K562 (cell line): ENCODE data around the gene SARS1. TPM values are rescaled to one million over a fixed set of nuclear protein-coding genes. Genes with fewer than 3 reads are reported as not detected.

Source experiments
- ARNT ChIP-seq, 2 experiments: fragments of 450-650 bp; IDR thresholded peaks; 2 replicates each; pipeline ENCODE4 v1.6.1; 2016; ENCODE audit warnings: mild to moderate bottlenecking in 1 of 2
- BCLAF1 ChIP-seq, 2 experiments: fragments of 450-650 bp in 1 of 2; IDR thresholded peaks; 2 replicates each; pipeline ENCODE4 v1.6.1; 2011 to 2017; ENCODE audit warnings: low read depth in 2 of 2, antibody characterized with exemption in 1 of 2, borderline replicate concordance in 1 of 2, low read length in 1 of 2, mild to moderate bottlenecking in 1 of 2, mixed read lengths in 1 of 2; ENCODE audit not compliant: control insufficient read depth in 1 of 2
- ETV6 ChIP-seq, 3 experiments: fragments of 150-350 bp in 1 of 3; sonication (generic) in 1 of 3; formaldehyde crosslinking in 1 of 3; IDR thresholded peaks; 2 replicates each; pipeline versions ENCODE4 v1.6.1 to v1.8.0; 2014 to 2022; ENCODE audit warnings: borderline replicate concordance in 2 of 3, low read depth in 2 of 3, antibody characterized with exemption in 1 of 3, low read length in 1 of 3, mild to moderate bottlenecking in 1 of 3, missing genetic modification reagents in 1 of 3
- FOS ChIP-seq: IDR thresholded peaks from 3 replicates; pipeline ENCODE4 v1.6.1; 2011; ENCODE audit not compliant: insufficient read length; ENCODE audit errors: extremely low read depth
- JUND ChIP-seq, 2 experiments: IDR thresholded peaks; 2 replicates in 1 of 2; 3 replicates in 1 of 2; pipeline ENCODE4 v1.6.1; 2011; ENCODE audit warnings: borderline replicate concordance in 2 of 2, low read depth in 2 of 2, low read length in 2 of 2, improper control_type of control experiment in 1 of 2, missing biosample characterization in 1 of 2, missing genetic modification characterization in 1 of 2, missing genetic modification reagents in 1 of 2
- PCBP1 ChIP-seq: fragments of 200-400 bp; formaldehyde crosslinking; IDR thresholded peaks from 2 replicates; pipeline ENCODE4 v1.6.1; 2018; ENCODE audit warnings: mild to moderate bottlenecking, low read depth, low read length; ENCODE audit not compliant: poor library complexity, severe bottlenecking
- PHF20 ChIP-seq: fragments of 450-650 bp; IDR thresholded peaks from 2 replicates; pipeline ENCODE4 v1.6.1; 2018; ENCODE audit not compliant: partially characterized antibody
- STAT6 ChIP-seq: sonication (generic); formaldehyde crosslinking; IDR thresholded peaks from 2 replicates; pipeline ENCODE4 v1.8.1; 2023; ENCODE audit warnings: mild to moderate bottlenecking, missing genetic modification reagents
- ZNF224 ChIP-seq: sonication (generic); formaldehyde crosslinking; IDR thresholded peaks from 2 replicates; pipeline ENCODE4 v1.8.0; 2022; ENCODE audit warnings: mild to moderate bottlenecking, missing genetic modification reagents
- polyA plus RNA-seq, 8 experiments: library from polyadenylated mRNA; depleted of rRNA in 4 of 8; stranded (reverse) in 5 of 8; unstranded in 3 of 8; fragments of >200 nt; fragmentation: Nextera tagmentation in 2 of 8; fragmentation: Illumina TruSeq in 1 of 8; extraction: Ambion mirVana in 2 of 8; extraction: Trizol in 1 of 8; gene quantifications; 2 replicates each; pipeline versions ENCODE4 v1.2.1 to v1.2.3, GENCODE V29; 2011 to 2014; ENCODE audit warnings: inconsistent platforms in 1 of 8, missing spikeins in 1 of 8
- total RNA-seq, 7 experiments: library from RNA; depleted of rRNA in 6 of 7; stranded (reverse); fragments of >200 nt in 6 of 7; fragmentation: Illumina TruSeq in 2 of 7; extraction: Trizol in 2 of 7; gene quantifications; 2 replicates each; pipeline versions ENCODE4 v1.2.1 to v1.2.3, GENCODE V29; 2011 to 2021; ENCODE audit warnings: low replicate concordance in 1 of 7
- TF ChIP-seq, protein P1 (sequence below): fragments of 450-650 bp; IDR thresholded peaks from 2 replicates; pipeline ENCODE4 v1.6.1; 2016; ENCODE audit warnings: low read depth, mild to moderate bottlenecking, moderate library complexity
- TF ChIP-seq, protein P2 (sequence below): fragments of 450-650 bp; IDR thresholded peaks from 2 replicates; pipeline ENCODE4 v1.7.1; 2018; ENCODE audit warnings: mild to moderate bottlenecking, low read depth; ENCODE audit not compliant: partially characterized antibody

Gene SARS1
- total and polyA plus RNA-seq, 9 of the 15 experiments (the other 6 are each of a cell fraction or from before 2014, with no cell fraction given), result 221 to 623 (median 254) TPM

DNA sequence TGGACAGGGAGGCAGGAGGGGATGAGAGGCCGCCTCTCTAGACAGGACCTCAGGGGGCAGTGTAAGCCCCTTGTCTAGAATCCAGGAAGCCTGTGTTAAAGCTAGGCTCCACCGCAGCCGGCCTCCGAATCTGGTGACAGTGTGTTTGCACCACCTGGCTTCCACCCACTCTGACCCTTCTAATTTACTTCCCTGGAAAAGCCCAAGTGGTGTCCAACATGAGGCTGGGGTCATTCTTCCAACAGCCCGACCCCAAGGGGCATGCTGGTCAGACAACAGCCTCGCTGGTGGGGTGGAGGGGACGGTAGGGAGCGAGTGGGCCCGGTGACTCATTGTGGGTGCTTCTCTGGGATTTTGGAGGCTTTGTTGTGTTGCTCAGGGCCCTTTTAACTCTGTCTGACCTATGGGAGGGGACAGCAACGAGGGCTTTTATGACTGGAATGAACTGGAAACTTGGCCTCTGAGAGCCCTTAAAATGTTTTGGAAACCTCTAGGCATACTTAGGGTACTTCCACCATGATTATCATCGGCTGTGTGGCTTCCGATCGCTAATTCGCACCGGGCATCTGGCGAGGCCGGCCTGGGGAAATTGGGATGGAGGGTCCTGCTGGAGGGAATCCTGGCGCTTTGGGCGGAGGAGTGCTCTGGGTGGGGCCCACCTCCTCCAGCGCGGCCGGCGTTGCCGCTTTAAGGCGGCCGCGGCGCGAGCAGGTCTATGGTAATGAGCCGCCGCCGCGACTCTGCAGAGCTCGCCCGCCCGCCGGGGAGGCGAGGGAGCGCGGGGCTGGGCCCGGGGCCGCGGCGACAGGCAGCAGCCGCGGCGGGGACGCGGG lies 35.3 kb downstream of the SARS1 start, which contains the start of gene CELSR2 (continued):
- 0 out of 2 replicates have a peak, but pooled peaks have one; percentile 69 for TF ChIP-seq STAT6 (CRISPR knock-in tag)
- TF ChIP-seq BCLAF1 (IDR thresholded peaks at IDR 0.05; ENCODE audit: borderline replicate concordance in 1 of 2, control insufficient read depth in 1 of 2, low read depth in 2 of 2, low read length in 1 of 2), result no peak
- TF ChIP-seq JUND (IDR thresholded peaks at IDR 0.05; ENCODE audit: borderline replicate concordance, low read depth, low read length), result peak; percentile 80
- no peak; the same call in 2 of the 3 replicates for TF ChIP-seq JUND (tag; IDR thresholded peaks at IDR 0.05; ENCODE audit: borderline replicate concordance, low read depth, low read length)
- no peak for TF ChIP-seq ETV6 (IDR thresholded peaks at IDR 0.05; ENCODE audit: borderline replicate concordance in 1 of 2, low read depth in 2 of 2, low read length in 1 of 2)
- no peak for TF ChIP-seq ETV6 (CRISPR knock-in tag; IDR thresholded peaks at IDR 0.05; ENCODE audit: borderline replicate concordance)
- TF ChIP-seq FOS, result no peak
- TF ChIP-seq, protein P1, sequence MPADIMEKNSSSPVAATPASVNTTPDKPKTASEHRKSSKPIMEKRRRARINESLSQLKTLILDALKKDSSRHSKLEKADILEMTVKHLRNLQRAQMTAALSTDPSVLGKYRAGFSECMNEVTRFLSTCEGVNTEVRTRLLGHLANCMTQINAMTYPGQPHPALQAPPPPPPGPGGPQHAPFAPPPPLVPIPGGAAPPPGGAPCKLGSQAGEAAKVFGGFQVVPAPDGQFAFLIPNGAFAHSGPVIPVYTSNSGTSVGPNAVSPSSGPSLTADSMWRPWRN, result 0 out of 2 replicates have a peak, but pooled peaks have one; percentile 15
- 0 out of 4 replicates have a peak, but pooled peaks of 1 of the 2 experiments have one; percentile 42 for TF ChIP-seq ARNT (IDR thresholded peaks at IDR 0.05)
- no peak for TF ChIP-seq PHF20
- TF ChIP-seq, protein P2, sequence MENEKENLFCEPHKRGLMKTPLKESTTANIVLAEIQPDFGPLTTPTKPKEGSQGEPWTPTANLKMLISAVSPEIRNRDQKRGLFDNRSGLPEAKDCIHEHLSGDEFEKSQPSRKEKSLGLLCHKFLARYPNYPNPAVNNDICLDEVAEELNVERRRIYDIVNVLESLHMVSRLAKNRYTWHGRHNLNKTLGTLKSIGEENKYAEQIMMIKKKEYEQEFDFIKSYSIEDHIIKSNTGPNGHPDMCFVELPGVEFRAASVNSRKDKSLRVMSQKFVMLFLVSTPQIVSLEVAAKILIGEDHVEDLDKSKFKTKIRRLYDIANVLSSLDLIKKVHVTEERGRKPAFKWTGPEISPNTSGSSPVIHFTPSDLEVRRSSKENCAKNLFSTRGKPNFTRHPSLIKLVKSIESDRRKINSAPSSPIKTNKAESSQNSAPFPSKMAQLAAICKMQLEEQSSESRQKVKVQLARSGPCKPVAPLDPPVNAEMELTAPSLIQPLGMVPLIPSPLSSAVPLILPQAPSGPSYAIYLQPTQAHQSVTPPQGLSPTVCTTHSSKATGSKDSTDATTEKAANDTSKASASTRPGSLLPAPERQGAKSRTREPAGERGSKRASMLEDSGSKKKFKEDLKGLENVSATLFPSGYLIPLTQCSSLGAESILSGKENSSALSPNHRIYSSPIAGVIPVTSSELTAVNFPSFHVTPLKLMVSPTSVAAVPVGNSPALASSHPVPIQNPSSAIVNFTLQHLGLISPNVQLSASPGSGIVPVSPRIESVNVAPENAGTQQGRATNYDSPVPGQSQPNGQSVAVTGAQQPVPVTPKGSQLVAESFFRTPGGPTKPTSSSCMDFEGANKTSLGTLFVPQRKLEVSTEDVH, result no peak
- TF ChIP-seq ZNF224, result no peak
- TF ChIP-seq PCBP1, result peak; percentile 52
